ENCODE results near the gene CEBPZ.

DNA sequence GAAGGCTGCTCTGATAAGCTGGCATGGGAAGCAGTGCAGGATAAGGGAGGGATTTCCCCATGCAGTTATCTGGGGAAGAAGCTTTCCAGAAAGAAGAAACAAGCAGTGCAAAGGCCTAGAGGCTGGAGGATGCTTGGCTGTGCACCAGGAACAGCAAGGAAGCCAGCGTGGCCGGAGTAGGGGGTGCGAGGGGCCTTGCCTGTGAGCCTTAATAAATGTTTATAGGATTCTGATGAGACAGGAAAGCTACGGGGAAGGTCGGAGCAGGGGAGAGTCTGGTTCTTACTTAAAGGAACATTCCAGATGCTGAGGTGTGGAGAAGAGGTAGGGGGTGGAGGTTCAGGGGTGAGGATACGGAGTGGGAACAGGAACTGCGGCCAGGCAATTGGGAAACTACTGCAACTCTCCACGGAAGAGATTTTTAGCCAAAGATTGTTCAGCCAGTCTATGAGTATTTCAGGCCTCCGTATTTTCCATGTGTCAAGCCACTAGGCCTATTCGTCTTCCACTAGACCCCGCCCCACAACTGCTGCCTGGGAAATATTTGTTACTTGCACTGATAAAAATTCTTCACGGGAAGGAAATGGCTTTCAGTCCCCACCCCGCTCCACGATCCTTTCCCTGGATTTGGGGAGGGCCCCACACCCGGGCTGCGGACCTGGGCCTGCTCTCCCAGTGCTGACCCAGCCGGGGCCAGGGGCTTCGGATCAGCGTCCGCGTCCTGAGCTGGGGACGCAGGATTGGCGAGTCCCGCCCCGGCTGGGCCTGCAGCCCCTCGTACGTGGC lies 75.1 kb downstream of the CEBPZ start:
- TF ChIP-seq, protein P1, sequence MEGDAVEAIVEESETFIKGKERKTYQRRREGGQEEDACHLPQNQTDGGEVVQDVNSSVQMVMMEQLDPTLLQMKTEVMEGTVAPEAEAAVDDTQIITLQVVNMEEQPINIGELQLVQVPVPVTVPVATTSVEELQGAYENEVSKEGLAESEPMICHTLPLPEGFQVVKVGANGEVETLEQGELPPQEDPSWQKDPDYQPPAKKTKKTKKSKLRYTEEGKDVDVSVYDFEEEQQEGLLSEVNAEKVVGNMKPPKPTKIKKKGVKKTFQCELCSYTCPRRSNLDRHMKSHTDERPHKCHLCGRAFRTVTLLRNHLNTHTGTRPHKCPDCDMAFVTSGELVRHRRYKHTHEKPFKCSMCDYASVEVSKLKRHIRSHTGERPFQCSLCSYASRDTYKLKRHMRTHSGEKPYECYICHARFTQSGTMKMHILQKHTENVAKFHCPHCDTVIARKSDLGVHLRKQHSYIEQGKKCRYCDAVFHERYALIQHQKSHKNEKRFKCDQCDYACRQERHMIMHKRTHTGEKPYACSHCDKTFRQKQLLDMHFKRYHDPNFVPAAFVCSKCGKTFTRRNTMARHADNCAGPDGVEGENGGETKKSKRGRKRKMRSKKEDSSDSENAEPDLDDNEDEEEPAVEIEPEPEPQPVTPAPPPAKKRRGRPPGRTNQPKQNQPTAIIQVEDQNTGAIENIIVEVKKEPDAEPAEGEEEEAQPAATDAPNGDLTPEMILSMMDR (IDR thresholded peaks at IDR 0.05; ENCODE audit: low read depth, low read length, missing input control): no peak
- TF ChIP-seq, protein P2, sequence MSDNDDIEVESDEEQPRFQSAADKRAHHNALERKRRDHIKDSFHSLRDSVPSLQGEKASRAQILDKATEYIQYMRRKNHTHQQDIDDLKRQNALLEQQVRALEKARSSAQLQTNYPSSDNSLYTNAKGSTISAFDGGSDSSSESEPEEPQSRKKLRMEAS (IDR thresholded peaks at IDR 0.05): no peak
- TF ChIP-seq TAF1 (conservative IDR thresholded peaks at IDR 0.05) (no peak), RXRA (IDR thresholded peaks at IDR 0.05) (no peak)

All from liver (tissue), 3 donors.